H1 (cell line): ENCODE data around the gene PACRGL. TPM values are rescaled to one million over a fixed set of nuclear protein-coding genes. Genes with fewer than 3 reads are reported as not detected.

ENCODE experiments used
- CTCF ChIA-PET: fragments of 300-600 bp; sonication (Branson Sonifier 250); formaldehyde crosslinking; loops from one replicate; lab custom pipeline; 2021; ENCODE audit not compliant: partially characterized antibody; lab: Charles Lee
- POLR2A ChIA-PET: fragments of 300-600 bp; sonication (Branson Sonifier 250); formaldehyde crosslinking; loops from one replicate; lab custom pipeline; 2021; ENCODE audit warnings: inconsistent platforms; ENCODE audit not compliant: partially characterized antibody; lab: Charles Lee
- DNase-seq, 2 experiments: peaks; one replicate each; pipeline versions ENCODE4 v3.0.0 to v3.0.0-alpha.2; 2010 to 2022; ENCODE audit warnings: low spot score in 2 of 2, low read depth in 1 of 2, mixed read lengths in 1 of 2
- FAIRE-seq: peaks from 2 replicates; lab custom pipeline; 2011; peaks lifted over from hg19 to GRCh38; lab: Jason Lieb, UNC
- H2AFZ ChIP-seq: 2 replicates; pipeline ENCODE4 v1.8.1; 2012; ENCODE audit warnings: low read length, inconsistent platforms
- H2AK5ac ChIP-seq: 2 replicates; pipeline ENCODE4 v1.6.1; 2013; ENCODE audit warnings: low read depth, low read length
- H2BK120ac ChIP-seq: replicated peaks from 2 replicates; pipeline ENCODE3; 2013; ENCODE audit warnings: low read depth, low read length, inconsistent platforms
- H2BK12ac ChIP-seq: 2 replicates; pipeline ENCODE4 v1.6.1; 2013; ENCODE audit warnings: low read depth, low read length
- H2BK15ac ChIP-seq: 2 replicates; pipeline ENCODE4 v1.6.1; 2013; ENCODE audit warnings: low read length
- H2BK20ac ChIP-seq: 2 replicates; pipeline ENCODE4 v1.6.1; 2013; ENCODE audit warnings: low read length
- H2BK5ac ChIP-seq: 2 replicates; pipeline ENCODE4 v1.6.1; 2013; ENCODE audit warnings: low read depth, low read length
- H3K14ac ChIP-seq: 2 replicates; pipeline ENCODE4 v1.6.1; 2013; ENCODE audit warnings: inconsistent platforms; ENCODE audit not compliant: insufficient read length
- H3K18ac ChIP-seq: 2 replicates; pipeline ENCODE4 v1.6.1; 2013; ENCODE audit warnings: low read length; ENCODE audit errors: extremely low read depth
- H3K23ac ChIP-seq: 2 replicates; pipeline ENCODE4 v1.6.1; 2013; ENCODE audit warnings: inconsistent platforms; ENCODE audit not compliant: insufficient read length
- H3K23me2 ChIP-seq: 2 replicates; pipeline ENCODE4 v1.6.1; 2013; ENCODE audit warnings: low read depth, low read length
- H3K27ac ChIP-seq: 2 replicates; pipeline ENCODE4 v1.6.1; 2011; ENCODE audit warnings: low read depth, low read length, inconsistent platforms
- H3K27me3 ChIP-seq, 4 experiments: replicated peaks in 1 of 4; 1 replicate in 1 of 4; 2 replicates in 3 of 4; pipeline versions ENCODE4 v1.6.1 to v1.8.1; 2011 to 2013; ENCODE audit warnings: low read length in 3 of 4, mild to moderate bottlenecking in 3 of 4, inconsistent platforms in 2 of 4, mixed read lengths in 2 of 4, moderate library complexity in 1 of 4; ENCODE audit not compliant: control insufficient read depth in 3 of 4, insufficient read depth in 3 of 4; ENCODE audit errors: extremely low read depth in 1 of 4
- H3K36me3 ChIP-seq, 4 experiments: 2 replicates each; pipeline versions ENCODE4 v1.6.1 to v1.8.1; 2011 to 2013; ENCODE audit warnings: mild to moderate bottlenecking in 4 of 4, low read length in 3 of 4, moderate library complexity in 2 of 4, control low read depth in 1 of 4, inconsistent platforms in 1 of 4; ENCODE audit not compliant: insufficient read depth in 4 of 4, control insufficient read depth in 2 of 4
- H3K4ac ChIP-seq: replicated peaks from 2 replicates; pipeline ENCODE3; 2013; ENCODE audit warnings: low read length, low read depth, mixed read lengths, inconsistent platforms; ENCODE audit not compliant: insufficient read length
- H3K4me1 ChIP-seq, 4 experiments: replicated peaks in 1 of 4; 1 replicate in 1 of 4; 2 replicates in 3 of 4; pipeline versions ENCODE4 v1.6.1 to v1.8.1; 2011 to 2013; ENCODE audit warnings: low read length in 3 of 4, inconsistent platforms in 2 of 4, mixed read lengths in 1 of 4; ENCODE audit not compliant: insufficient read depth in 4 of 4, control insufficient read depth in 3 of 4
- H3K4me2 ChIP-seq, 2 experiments: 2 replicates each; pipeline versions ENCODE4 v1.6.1 to v1.8.1; 2011 to 2013; ENCODE audit warnings: low read depth in 2 of 2, low read length in 2 of 2, control low read depth in 1 of 2, inconsistent platforms in 1 of 2, mild to moderate bottlenecking in 1 of 2; ENCODE audit not compliant: insufficient read depth in 1 of 2
- H3K4me3 ChIP-seq, 4 experiments: fragments of 200-600, 300-600 bp in 1 of 4; sonication (generic), shearing (Covaris generic), sonication (Bioruptor Twin) in 1 of 4; 2 replicates each; pipeline versions ENCODE4 v1.5.1 to v1.8.1; 2011 to 2016; ENCODE audit warnings: low read length in 4 of 4, low read depth in 3 of 4, control low read depth in 2 of 4, inconsistent platforms in 2 of 4, mild to moderate bottlenecking in 2 of 4, mixed read lengths in 1 of 4, moderate library complexity in 1 of 4; ENCODE audit not compliant: insufficient read depth in 2 of 4; ENCODE audit errors: extremely low read depth in 1 of 4
- H3K56ac ChIP-seq: replicated peaks from 2 replicates; pipeline ENCODE3; 2013; ENCODE audit warnings: low read depth, mild to moderate bottlenecking, mixed read lengths, low read length, inconsistent platforms; ENCODE audit not compliant: insufficient read length
- H3K79me1 ChIP-seq: 2 replicates; pipeline ENCODE4 v1.6.1; 2013; ENCODE audit warnings: low read depth, low read length, control low read depth
- H3K79me2 ChIP-seq, 2 experiments: 2 replicates each; pipeline versions ENCODE4 v1.6.1 to v1.8.1; 2012 to 2013; ENCODE audit warnings: low read length in 2 of 2, mild to moderate bottlenecking in 2 of 2, inconsistent platforms in 1 of 2; ENCODE audit not compliant: insufficient read depth in 2 of 2, control insufficient read depth in 1 of 2
- H3K9ac ChIP-seq, 4 experiments: replicated peaks in 1 of 4; 1 replicate in 1 of 4; 2 replicates in 3 of 4; pipeline versions ENCODE4 v1.6.1 to v1.8.1; 2011 to 2013; ENCODE audit warnings: low read depth in 3 of 4, low read length in 3 of 4, control low read depth in 2 of 4, mild to moderate bottlenecking in 2 of 4, moderate library complexity in 2 of 4, inconsistent platforms in 1 of 4; ENCODE audit errors: extremely low read depth in 1 of 4
- H3K9me3 ChIP-seq, 2 experiments: 2 replicates each; pipeline versions ENCODE4 v1.6.1 to v1.8.1; 2012 to 2013; ENCODE audit warnings: mild to moderate bottlenecking in 2 of 2, moderate library complexity in 2 of 2, control low read depth in 1 of 2, inconsistent platforms in 1 of 2, low read depth in 1 of 2, low read length in 1 of 2, mixed read lengths in 1 of 2; ENCODE audit not compliant: insufficient read depth in 2 of 2
- H4K20me1 ChIP-seq, 2 experiments: replicated peaks in 1 of 2; 2 replicates each; pipeline versions ENCODE3 to v1.8.1; 2011 to 2013; ENCODE audit warnings: inconsistent platforms in 2 of 2, low read length in 2 of 2, mild to moderate bottlenecking in 1 of 2; ENCODE audit not compliant: insufficient read depth in 2 of 2, control insufficient read depth in 1 of 2
- H4K5ac ChIP-seq: 2 replicates; pipeline ENCODE4 v1.6.1; 2013; ENCODE audit warnings: low read length, low read depth, mixed read lengths, inconsistent platforms; ENCODE audit not compliant: insufficient read length
- H4K8ac ChIP-seq: 2 replicates; pipeline ENCODE4 v1.8.0; 2013; ENCODE audit warnings: mild to moderate bottlenecking, moderate library complexity, low read length, inconsistent platforms; ENCODE audit not compliant: insufficient read depth; ENCODE audit errors: extremely low read depth
- H4K91ac ChIP-seq: replicated peaks from 2 replicates; pipeline ENCODE3; 2013; ENCODE audit warnings: low read length, mixed read lengths, inconsistent platforms; ENCODE audit not compliant: insufficient read length
- CTBP2 ChIP-seq: IDR thresholded peaks from 2 replicates; pipeline ENCODE4 v1.7.0; 2011; ENCODE audit warnings: borderline replicate concordance, mild to moderate bottlenecking, moderate library complexity, mixed read lengths, low read length; ENCODE audit not compliant: insufficient read depth, insufficient read length
- KDM5A ChIP-seq: fragments of 200-600 bp; IDR thresholded peaks from 2 replicates; pipeline ENCODE4 v1.7.1; 2012; ENCODE audit warnings: mild to moderate bottlenecking, low read length, inconsistent platforms, mixed read lengths
- SIN3A ChIP-seq, 2 experiments: IDR thresholded peaks in 1 of 2; conservative IDR thresholded peaks in 1 of 2; 2 replicates each; pipeline ENCODE4 v1.6.1; 2011 to 2012; ENCODE audit warnings: low read length in 2 of 2, improper control_type of control experiment in 1 of 2, low read depth in 1 of 2, mild to moderate bottlenecking in 1 of 2
- SP1 ChIP-seq: IDR thresholded peaks from 2 replicates; pipeline ENCODE4 v1.6.1; 2011; ENCODE audit warnings: low read depth, low read length
- TEAD4 ChIP-seq: IDR thresholded peaks from 2 replicates; pipeline ENCODE4 v1.6.1; 2012; ENCODE audit warnings: low read depth, low read length, inconsistent platforms, mixed read lengths
- WGBS, 2 experiments: shearing (Covaris generic) in 1 of 2; methylation state at CpG; one replicate each; pipeline versions ENCODE4 v1.1.6 to v1.1.7; 2013 to 2015; ENCODE audit warnings: low lambda C conversion rate in 2 of 2, mixed read lengths in 2 of 2, inconsistent platforms in 1 of 2, low coverage in 1 of 2, missing lambda C conversion rate in 1 of 2; ENCODE audit not compliant: insufficient replicate concordance in 2 of 2, insufficient coverage in 1 of 2, insufficient read length in 1 of 2; ENCODE audit errors: extremely low coverage in 1 of 2, missing lambda C conversion rate in 1 of 2; 5-methylcytosine and 5-hydroxymethylcytosine counted together
- polyA plus RNA-seq, 7 experiments: library from polyadenylated mRNA; depleted of rRNA in 3 of 7; stranded (reverse) in 5 of 7; unstranded in 2 of 7; fragments of >200 nt in 5 of 7; fragments of 200-250 nt in 2 of 7; gene quantifications; 1 replicate in 5 of 7; 2 replicates in 1 of 7; 4 replicates in 1 of 7; pipeline versions ENCODE4 v1.2.1 to v1.2.3, GENCODE V29; 2011 to 2013; ENCODE audit warnings: missing spikeins in 2 of 7, mixed read lengths in 2 of 7
- total RNA-seq: library from RNA; stranded (reverse); fragmentation: NEBNext Ultra II Directional; extraction: Animal tissue kit (Norgen Biotek cat#: 25700); gene quantifications from 2 replicates; pipeline ENCODE4 v1.2.1, GENCODE V29; 2021

PACRGL gene
- total and polyA plus RNA-seq, 2 of the 8 experiments (the other 6 are each of a cell fraction or from before 2014, with no cell fraction given), result 7.0 to 13.7 TPM

DNA sequence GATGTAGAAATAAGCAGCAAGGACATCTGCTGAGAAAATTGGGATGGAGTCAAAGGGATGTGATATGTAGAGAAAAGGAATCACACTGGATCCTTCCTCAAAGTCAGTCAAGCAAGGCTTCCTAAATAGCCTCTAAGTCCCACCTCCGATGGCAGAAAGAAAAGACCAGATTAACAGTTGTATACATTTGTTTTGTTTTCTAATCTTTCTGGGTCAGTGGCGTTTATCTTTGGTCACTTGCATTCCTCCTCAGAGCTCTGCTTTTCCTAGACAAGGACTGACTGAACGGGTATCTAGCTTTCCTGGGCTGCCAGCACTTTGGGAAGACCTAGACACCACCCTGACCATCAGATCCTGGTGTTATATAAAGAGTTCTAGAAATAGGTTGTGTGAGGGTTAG, 23.2 kb downstream of the PACRGL start:
- no peak overlapping the region for H2BK20ac ChIP-seq
- DNase-seq, result no peak
- no peak overlapping the region for H3K9ac ChIP-seq
- no peak overlapping the region for H2BK120ac ChIP-seq
- H3K18ac ChIP-seq, result no peak overlapping the region
- no peak overlapping the region for H3K4me2 ChIP-seq
- no peak overlapping the region for H2AK5ac ChIP-seq
- peaks cover 0 to 7% (median under 1%) of the 10 kb centered on the region in 4 experiments; a peak in 2 of 7 replicates for H3K4me1 ChIP-seq
- H3K4me3 ChIP-seq, result no peak overlapping the region
- H2BK12ac ChIP-seq, result no peak overlapping the region
- no peak overlapping the region for H2AFZ ChIP-seq
- no peak overlapping the region for H3K4ac ChIP-seq
- H3K79me1 ChIP-seq, result no peaks in the 10 kb centered on the region
- no peak for TF ChIP-seq CTBP2
- no peak for TF ChIP-seq TEAD4
- no peak for TF ChIP-seq SP1
- no peak for TF ChIP-seq KDM5A
- no peak for TF ChIP-seq SIN3A (conservative IDR thresholded peaks at IDR 0.05 in 1 of 2, IDR thresholded peaks at IDR 0.05 in 1 of 2; ENCODE audit: low read depth in 1 of 2, low read length in 2 of 2)
- H3K79me2 ChIP-seq, result no peaks in the 10 kb centered on the region
- no peak overlapping the region for H3K56ac ChIP-seq
- no peak overlapping the region for H2BK15ac ChIP-seq
- H4K91ac ChIP-seq, result no peak overlapping the region
- H3K23ac ChIP-seq, result no peak overlapping the region
- no peak overlapping the region for H4K8ac ChIP-seq
- CTCF ChIA-PET, result no interaction called here
- 96% methylated on average over 3 of the region's 3 CpGs; no CpG with 5 or more reads in 1 of the 2 experiments for WGBS, 2 experiments
- peaks cover 0 to 41% (median 23%) of the 10 kb centered on the region in 4 experiments; a peak in 7 of 8 replicates for H3K36me3 ChIP-seq
- peaks cover 16 to 25% of the 10 kb centered on the region in 2 experiments for H3K9me3 ChIP-seq
- H4K20me1 ChIP-seq, result no peaks in the 10 kb centered on the region
- no peak overlapping the region for H3K27ac ChIP-seq
- no peaks in the 10 kb centered on the region for H3K23me2 ChIP-seq
- H3K14ac ChIP-seq, result no peak overlapping the region
- FAIRE-seq, result no peak
- no peaks in the 10 kb centered on the region for H3K27me3 ChIP-seq
- no peak overlapping the region for H2BK5ac ChIP-seq
- no peak overlapping the region for H4K5ac ChIP-seq
- POLR2A ChIA-PET, result no interaction called here
